GM23338 (cell line): ENCODE results near the gene EMC6.

Experiments
- CREB1 ChIP-seq: fragments of 250-450 bp; sonication (Bioruptor Pico); IDR thresholded peaks from 2 replicates; pipeline ENCODE4 v1.5.0; 2020; ENCODE audit warnings: low read depth, mild to moderate bottlenecking, moderate library complexity
- CTCF ChIP-seq, 2 experiments: fragments of 200-600 bp in 1 of 2; sonication (generic) in 1 of 2; conservative IDR thresholded peaks; 2 replicates each; pipeline versions ENCODE4 v1.5.1 to v1.6.1; 2016 to 2017; ENCODE audit warnings: antibody characterized with exemption in 2 of 2, low read depth in 2 of 2, mild to moderate bottlenecking in 2 of 2, moderate library complexity in 1 of 2
- ETS1 ChIP-seq: IDR thresholded peaks from 2 replicates; pipeline ENCODE4 v1.6.1; 2016; ENCODE audit warnings: antibody characterized with exemption
- EZH2 ChIP-seq: fragments of 200-600 bp; sonication (generic); IDR thresholded peaks from one replicate; pipeline ENCODE4 v1.8.0; 2017; ENCODE audit warnings: antibody characterized with exemption, mild to moderate bottlenecking, low read depth; ENCODE audit not compliant: unreplicated experiment
- EZH2phosphoT487 ChIP-seq: fragments of 200-600 bp; sonication (generic); IDR thresholded peaks from one replicate; pipeline ENCODE4 v1.8.1; 2018; ENCODE audit warnings: antibody characterized with exemption; ENCODE audit not compliant: unreplicated experiment
- JUNB ChIP-seq: IDR thresholded peaks from one replicate; pipeline ENCODE4 v1.6.1; 2016; ENCODE audit warnings: antibody characterized with exemption; ENCODE audit not compliant: unreplicated experiment
- NANOG ChIP-seq: IDR thresholded peaks from 2 replicates; pipeline ENCODE4 v1.6.1; 2016; ENCODE audit warnings: antibody characterized with exemption, borderline replicate concordance
- POLR2AphosphoS5 ChIP-seq: IDR thresholded peaks from 2 replicates; pipeline ENCODE4 v1.6.1; 2016; ENCODE audit warnings: antibody characterized with exemption, low read depth
- ZNF331 ChIP-seq: fragments of 250-450 bp; sonication (Bioruptor Pico); IDR thresholded peaks from 2 replicates; pipeline ENCODE4 v1.5.0; 2020; ENCODE audit warnings: low read depth, mild to moderate bottlenecking, moderate library complexity
- TF ChIP-seq, protein P1 (sequence below): IDR thresholded peaks from one replicate; pipeline ENCODE4 v1.6.1; 2018; ENCODE audit warnings: antibody characterized with exemption; ENCODE audit not compliant: unreplicated experiment

DNA sequence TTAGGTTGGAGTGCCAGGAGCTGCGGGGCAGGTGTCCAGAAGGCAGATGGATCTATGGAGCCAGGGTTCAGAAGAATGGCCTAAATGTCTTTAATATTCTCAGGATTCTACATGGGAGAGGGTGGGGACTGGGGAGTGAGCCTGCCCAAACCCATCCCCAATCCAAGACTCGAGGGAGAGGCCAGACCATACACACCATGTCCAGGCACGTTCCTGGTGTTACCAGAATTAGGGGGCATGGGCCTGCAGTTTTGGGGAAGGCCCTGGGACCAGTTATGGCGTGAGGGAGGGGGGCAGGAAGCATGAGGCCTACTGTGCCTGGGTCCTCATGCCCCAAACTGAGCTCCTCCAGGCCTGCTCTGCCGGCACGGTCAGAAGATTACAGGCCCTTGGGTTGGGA lies 2.1 kb upstream of the EMC6 start:
- TF ChIP-seq JUNB (no peak), CTCF (conservative IDR thresholded peaks at IDR 0.05; ENCODE audit: low read depth in 2 of 2) (no peak), CREB1 (CRISPR knock-in tag) (no peak), POLR2AphosphoS5 (no peak), EZH2 (no peak), ETS1 (no peak), EZH2phosphoT487 (no peak), ZNF331 (no peak), NANOG (no peak)
- TF ChIP-seq, protein P1, sequence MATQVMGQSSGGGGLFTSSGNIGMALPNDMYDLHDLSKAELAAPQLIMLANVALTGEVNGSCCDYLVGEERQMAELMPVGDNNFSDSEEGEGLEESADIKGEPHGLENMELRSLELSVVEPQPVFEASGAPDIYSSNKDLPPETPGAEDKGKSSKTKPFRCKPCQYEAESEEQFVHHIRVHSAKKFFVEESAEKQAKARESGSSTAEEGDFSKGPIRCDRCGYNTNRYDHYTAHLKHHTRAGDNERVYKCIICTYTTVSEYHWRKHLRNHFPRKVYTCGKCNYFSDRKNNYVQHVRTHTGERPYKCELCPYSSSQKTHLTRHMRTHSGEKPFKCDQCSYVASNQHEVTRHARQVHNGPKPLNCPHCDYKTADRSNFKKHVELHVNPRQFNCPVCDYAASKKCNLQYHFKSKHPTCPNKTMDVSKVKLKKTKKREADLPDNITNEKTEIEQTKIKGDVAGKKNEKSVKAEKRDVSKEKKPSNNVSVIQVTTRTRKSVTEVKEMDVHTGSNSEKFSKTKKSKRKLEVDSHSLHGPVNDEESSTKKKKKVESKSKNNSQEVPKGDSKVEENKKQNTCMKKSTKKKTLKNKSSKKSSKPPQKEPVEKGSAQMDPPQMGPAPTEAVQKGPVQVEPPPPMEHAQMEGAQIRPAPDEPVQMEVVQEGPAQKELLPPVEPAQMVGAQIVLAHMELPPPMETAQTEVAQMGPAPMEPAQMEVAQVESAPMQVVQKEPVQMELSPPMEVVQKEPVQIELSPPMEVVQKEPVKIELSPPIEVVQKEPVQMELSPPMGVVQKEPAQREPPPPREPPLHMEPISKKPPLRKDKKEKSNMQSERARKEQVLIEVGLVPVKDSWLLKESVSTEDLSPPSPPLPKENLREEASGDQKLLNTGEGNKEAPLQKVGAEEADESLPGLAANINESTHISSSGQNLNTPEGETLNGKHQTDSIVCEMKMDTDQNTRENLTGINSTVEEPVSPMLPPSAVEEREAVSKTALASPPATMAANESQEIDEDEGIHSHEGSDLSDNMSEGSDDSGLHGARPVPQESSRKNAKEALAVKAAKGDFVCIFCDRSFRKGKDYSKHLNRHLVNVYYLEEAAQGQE = no peak
